OCI-LY1 (cell line): ENCODE data around the gene TRPM3.

Source experiments
- EZH2 ChIP-seq: fragments of 200-600 bp; sonication (generic), shearing (Covaris generic); IDR thresholded peaks from 2 replicates; pipeline ENCODE4 v1.8.0; 2017; ENCODE audit warnings: borderline replicate concordance, mixed run types, mild to moderate bottlenecking, antibody characterized with exemption, low read length, moderate library complexity, mixed read lengths
- TF ChIP-seq, protein P1 (sequence below): fragments of 200-600 bp; sonication (generic), shearing (Covaris generic); IDR thresholded peaks from 2 replicates; pipeline ENCODE4 v1.5.1; 2017; ENCODE audit warnings: mild to moderate bottlenecking, antibody characterized with exemption, low read length, moderate library complexity, mixed read lengths

DNA sequence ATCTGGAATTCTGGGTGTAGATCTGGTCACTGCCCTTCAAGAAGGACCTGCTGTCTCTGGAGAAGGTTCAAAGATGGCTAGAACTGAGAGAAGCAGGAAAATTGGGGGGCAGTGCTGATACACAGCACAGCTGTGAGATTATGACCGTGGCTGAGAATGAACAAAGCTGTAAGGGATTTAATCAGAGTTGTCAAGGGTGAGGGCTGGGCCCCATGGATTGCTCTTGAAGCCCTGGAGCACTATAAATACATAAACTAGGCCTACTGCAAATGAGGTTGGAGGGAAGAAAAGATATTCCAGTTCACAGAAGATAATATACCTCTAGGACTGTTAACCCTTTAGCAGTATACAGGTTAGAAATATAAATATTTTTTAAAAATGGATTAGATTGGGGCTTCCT is 620.6 kb downstream of the TRPM3 start:
- TF ChIP-seq EZH2 = no peak
- TF ChIP-seq, protein P1, sequence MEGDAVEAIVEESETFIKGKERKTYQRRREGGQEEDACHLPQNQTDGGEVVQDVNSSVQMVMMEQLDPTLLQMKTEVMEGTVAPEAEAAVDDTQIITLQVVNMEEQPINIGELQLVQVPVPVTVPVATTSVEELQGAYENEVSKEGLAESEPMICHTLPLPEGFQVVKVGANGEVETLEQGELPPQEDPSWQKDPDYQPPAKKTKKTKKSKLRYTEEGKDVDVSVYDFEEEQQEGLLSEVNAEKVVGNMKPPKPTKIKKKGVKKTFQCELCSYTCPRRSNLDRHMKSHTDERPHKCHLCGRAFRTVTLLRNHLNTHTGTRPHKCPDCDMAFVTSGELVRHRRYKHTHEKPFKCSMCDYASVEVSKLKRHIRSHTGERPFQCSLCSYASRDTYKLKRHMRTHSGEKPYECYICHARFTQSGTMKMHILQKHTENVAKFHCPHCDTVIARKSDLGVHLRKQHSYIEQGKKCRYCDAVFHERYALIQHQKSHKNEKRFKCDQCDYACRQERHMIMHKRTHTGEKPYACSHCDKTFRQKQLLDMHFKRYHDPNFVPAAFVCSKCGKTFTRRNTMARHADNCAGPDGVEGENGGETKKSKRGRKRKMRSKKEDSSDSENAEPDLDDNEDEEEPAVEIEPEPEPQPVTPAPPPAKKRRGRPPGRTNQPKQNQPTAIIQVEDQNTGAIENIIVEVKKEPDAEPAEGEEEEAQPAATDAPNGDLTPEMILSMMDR = no peak
